HUES6 (cell line): Measurements from ENCODE around the gene TTF1.

Source experiments
- H3K27ac ChIP-seq: 2 replicates; pipeline ENCODE4 v1.7.0; 2013; ENCODE audit warnings: low read depth, mild to moderate bottlenecking, low read length, inconsistent platforms
- H3K27me3 ChIP-seq: 2 replicates; pipeline ENCODE4 v1.6.1; 2013; ENCODE audit warnings: low read length; ENCODE audit not compliant: control insufficient read depth, insufficient read depth
- H3K36me3 ChIP-seq: 2 replicates; pipeline ENCODE4 v1.6.1; 2013; ENCODE audit warnings: low read length; ENCODE audit not compliant: control insufficient read depth, insufficient read depth
- H3K4me1 ChIP-seq: 2 replicates; pipeline ENCODE4 v1.6.1; 2013; ENCODE audit warnings: low read length; ENCODE audit not compliant: control insufficient read depth, insufficient read depth
- H3K4me3 ChIP-seq: 2 replicates; pipeline ENCODE4 v1.5.1; 2013; ENCODE audit warnings: low read depth, low read length
- H3K9ac ChIP-seq: one replicate; pipeline ENCODE4 v1.6.1; 2013; ENCODE audit warnings: mild to moderate bottlenecking, low read length
- H3K9me3 ChIP-seq: 2 replicates; pipeline ENCODE4 v1.6.1; 2013; ENCODE audit warnings: low read depth, low read length; ENCODE audit not compliant: control insufficient read depth, insufficient read depth

TTF1 gene

DNA sequence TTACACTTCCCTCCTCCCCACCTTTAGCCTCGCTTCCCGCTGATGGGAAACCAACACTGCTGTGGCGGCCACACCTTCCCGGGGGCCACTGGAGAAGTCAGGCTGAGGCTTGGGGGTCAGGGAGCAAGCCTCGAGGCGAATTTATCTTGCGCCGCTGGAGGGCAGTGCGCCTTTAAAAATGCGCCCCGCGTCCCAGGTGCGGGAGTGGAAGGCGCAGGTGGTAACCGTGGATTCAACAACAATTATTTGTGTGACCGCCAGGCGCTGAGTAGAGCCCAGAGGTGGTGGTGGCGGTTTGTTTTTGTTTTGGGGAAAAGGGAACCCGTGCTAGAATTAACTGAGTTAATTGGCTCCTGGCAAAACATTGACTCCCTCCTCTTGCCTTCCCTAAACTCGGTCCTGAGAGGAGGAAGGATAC, 4.5 kb upstream of the TTF1 start:
- peaks cover 30% of the 10 kb centered on the region for H3K4me1 ChIP-seq
- H3K4me3 ChIP-seq = peak overlapping the region; percentile 79
- H3K27me3 ChIP-seq = peaks cover 56% of the 10 kb centered on the region

DNA sequence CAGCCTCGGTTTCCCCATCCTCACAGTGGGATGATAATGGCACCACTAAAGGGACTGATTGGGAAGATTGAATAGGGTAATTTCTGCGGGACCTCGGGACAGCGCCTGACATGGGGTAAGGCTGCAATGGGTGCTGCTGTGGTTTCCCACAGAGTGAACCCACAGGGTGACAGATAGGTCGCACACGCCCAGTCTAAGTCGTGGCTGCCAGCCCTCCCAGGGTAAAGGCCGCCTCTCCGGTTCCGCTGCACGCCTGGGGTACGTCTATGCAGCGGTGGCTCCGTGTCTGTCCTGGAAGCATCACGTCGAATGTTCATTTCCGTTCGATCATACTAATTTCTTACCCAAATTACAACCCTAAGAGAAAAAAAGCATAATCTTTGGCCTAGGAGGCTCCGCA, 4.0 kb upstream of the TTF1 start:
- Histone ChIP-seq H3K36me3 (no peaks in the 10 kb centered on the region), H3K9ac (no peak overlapping the region), H3K4me1 (peaks cover 27% of the 10 kb centered on the region), H3K4me3 (peak overlapping the region; percentile 79), H3K9me3 (no peaks in the 10 kb centered on the region), H3K27me3 (peaks cover 56% of the 10 kb centered on the region), H3K27ac (no peak overlapping the region)

More for the DNA sequence above, 4.5 kb upstream of the TTF1 start:
- no peaks in the 10 kb centered on the region for H3K36me3 ChIP-seq
- H3K9ac ChIP-seq = no peak overlapping the region
- H3K9me3 ChIP-seq = no peaks in the 10 kb centered on the region
- no peak overlapping the region for H3K27ac ChIP-seq

- Histone ChIP-seq H3K4me1 (peaks cover 23% of the 10 kb centered on the region), H3K4me3 (peak within 1 kb of the TSS; percentile 79), H3K27me3 (peaks cover 49% of the 10 kb centered on the region), H3K9ac (peak within 1 kb of the TSS; percentile 88), H3K27ac (peak within 1 kb of the TSS; percentile 96), H3K9me3 (no peaks in the 10 kb centered on the region), H3K36me3 (no peaks in the 10 kb centered on the region)
These were observed 3.3 kb upstream of the TTF1 start, which contains the start of gene CFAP77 for GRCh38 chr9:132409828-132410528. TSS of gene CFAP77 (plus strand) at chr9:132410211. CDS start at chr9:132410272, 61 bp downstream.

GRCh38 chr9:132408521-132408920, 1.9 kb upstream of the TTF1 start:
- peaks cover 4% of the 10 kb centered on the region; the same call in 1 of the 2 replicates for H3K36me3 ChIP-seq

GRCh38 chr9:132407196-132407595, 556 bp upstream of the TTF1 start:
- Histone ChIP-seq H3K9me3 (no peaks in the 10 kb centered on the region), H3K4me3 (peak overlapping the region; percentile 77), H3K27me3 (peaks cover 37% of the 10 kb centered on the region), H3K27ac (no peak overlapping the region), H3K4me1 (peaks cover 18% of the 10 kb centered on the region), H3K36me3 (peaks cover 13% of the 10 kb centered on the region), H3K9ac (no peak overlapping the region)

More at GRCh38 chr9:132408521-132408920, 1.9 kb upstream of the TTF1 start:
- peaks cover 37% of the 10 kb centered on the region for H3K27me3 ChIP-seq
- H3K4me1 ChIP-seq = peaks cover 18% of the 10 kb centered on the region
- H3K9ac ChIP-seq = no peak overlapping the region
- no peak overlapping the region for H3K4me3 ChIP-seq
- no peaks in the 10 kb centered on the region for H3K9me3 ChIP-seq
- H3K27ac ChIP-seq = no peak overlapping the region

DNA sequence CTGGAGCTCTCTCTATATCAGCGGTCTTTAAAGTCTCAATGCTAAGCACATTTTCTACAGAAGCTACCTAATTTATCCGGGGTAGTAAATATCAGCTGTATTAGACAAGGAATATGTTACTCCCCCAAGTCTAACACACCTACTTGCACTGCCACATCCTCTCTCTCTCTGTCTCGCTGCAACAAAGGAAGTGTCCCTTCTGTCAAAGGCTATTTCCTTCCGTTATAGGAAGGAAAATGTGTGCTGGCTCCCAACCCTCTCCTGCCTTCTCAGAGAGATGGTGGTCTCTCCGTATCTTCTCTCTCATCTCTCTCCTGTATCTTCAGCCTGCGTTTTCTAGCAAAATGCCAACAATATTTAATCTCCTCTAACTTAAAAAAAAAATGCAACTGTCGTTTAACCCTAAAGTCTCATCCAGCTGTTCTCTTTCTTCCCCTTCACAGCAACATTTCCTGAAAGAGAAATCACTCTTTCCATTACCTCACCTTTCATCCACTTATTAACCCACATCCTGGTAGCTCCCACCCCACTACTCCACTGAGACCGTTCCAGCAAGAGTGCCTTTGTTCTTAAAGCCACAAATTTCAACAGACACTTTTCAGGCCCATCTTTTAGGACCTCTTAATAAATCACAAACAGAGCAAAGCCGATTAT, 2.3 kb downstream of the TTF1 start:
- Histone ChIP-seq H3K4me3 (no peak overlapping the region), H3K27ac (no peak overlapping the region), H3K27me3 (peaks cover 11% of the 10 kb centered on the region), H3K9me3 (no peaks in the 10 kb centered on the region), H3K9ac (no peak overlapping the region), H3K4me1 (peaks cover 6% of the 10 kb centered on the region), H3K36me3 (peaks cover 39% of the 10 kb centered on the region)

- no peaks in the 10 kb centered on the region for H3K27me3 ChIP-seq
- H3K9ac ChIP-seq = no peak overlapping the region
- H3K36me3 ChIP-seq = peaks cover 61% of the 10 kb centered on the region
- H3K27ac ChIP-seq = no peak overlapping the region
- H3K4me1 ChIP-seq = peaks cover under 1% of the 10 kb centered on the region
- no peaks in the 10 kb centered on the region for H3K9me3 ChIP-seq
- H3K4me3 ChIP-seq = no peak overlapping the region
These were observed 4.8 kb downstream of the TTF1 start for GRCh38 chr9:132401824-132402223.

GRCh38 chr9:132395560-132395959, 11.1 kb downstream of the TTF1 start:
- no peak overlapping the region for H3K9ac ChIP-seq
- no peak overlapping the region for H3K27ac ChIP-seq
- no peak overlapping the region for H3K4me3 ChIP-seq
- no peaks in the 10 kb centered on the region for H3K27me3 ChIP-seq
- no peaks in the 10 kb centered on the region for H3K4me1 ChIP-seq
- peaks cover 89% of the 10 kb centered on the region for H3K36me3 ChIP-seq
- H3K9me3 ChIP-seq = no peaks in the 10 kb centered on the region

DNA sequence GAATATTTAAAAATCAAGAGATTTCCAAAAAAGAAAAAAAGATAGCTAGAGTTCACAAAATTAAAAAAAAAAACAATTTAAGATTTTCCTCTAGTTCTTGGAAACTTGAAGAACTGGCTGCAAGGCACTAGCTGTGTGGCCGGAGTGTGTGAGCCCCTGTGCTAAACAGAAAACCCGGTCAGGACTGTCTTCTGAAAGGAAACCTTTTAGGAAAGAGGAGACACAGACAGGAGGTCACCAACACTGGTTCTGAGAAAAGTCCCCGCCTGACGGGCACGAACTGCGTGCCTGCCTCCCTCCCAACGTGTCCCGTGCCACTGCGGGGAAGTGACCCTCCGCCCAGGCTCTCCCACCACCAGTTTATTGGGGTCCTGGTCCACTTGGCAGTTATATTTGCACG, 15.2 kb downstream of the TTF1 start:
- Histone ChIP-seq H3K36me3 (peaks cover 91% of the 10 kb centered on the region), H3K27me3 (no peaks in the 10 kb centered on the region), H3K27ac (no peak overlapping the region), H3K4me3 (no peak overlapping the region), H3K4me1 (no peaks in the 10 kb centered on the region), H3K9ac (no peak overlapping the region), H3K9me3 (no peaks in the 10 kb centered on the region)

GRCh38 chr9:132390966-132391365, 15.7 kb downstream of the TTF1 start:
- Histone ChIP-seq H3K4me1 (no peaks in the 10 kb centered on the region), H3K27ac (no peak overlapping the region), H3K4me3 (no peak overlapping the region), H3K27me3 (no peaks in the 10 kb centered on the region), H3K9ac (no peak overlapping the region), H3K36me3 (peaks cover 91% of the 10 kb centered on the region), H3K9me3 (no peaks in the 10 kb centered on the region)

DNA sequence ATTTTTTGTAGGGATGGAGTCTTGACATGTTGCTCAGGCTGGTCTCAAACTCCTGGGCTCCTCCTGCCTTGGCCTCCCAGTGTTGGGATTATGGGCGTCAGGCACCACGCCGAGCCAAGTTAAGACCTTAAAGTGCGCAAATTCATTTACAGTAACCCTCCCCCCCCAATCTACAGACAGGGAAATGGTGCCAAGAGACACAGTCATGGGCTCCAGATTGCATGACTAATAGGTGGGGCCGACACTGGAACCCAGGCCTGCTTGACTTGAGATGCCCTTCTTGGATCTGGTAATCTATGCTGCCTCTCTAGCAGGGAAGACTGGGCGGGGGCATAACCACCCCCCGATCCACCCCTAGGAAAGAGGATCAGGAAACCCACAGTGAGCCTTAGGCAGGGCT, 19.5 kb downstream of the TTF1 start:
- Histone ChIP-seq H3K9ac (no peak overlapping the region), H3K4me1 (no peaks in the 10 kb centered on the region), H3K4me3 (no peak overlapping the region), H3K36me3 (peaks cover 90% of the 10 kb centered on the region), H3K9me3 (no peaks in the 10 kb centered on the region), H3K27ac (no peak overlapping the region), H3K27me3 (no peaks in the 10 kb centered on the region)
